Fibroblast of villous mesenchyme (primary cell): ENCODE data around the gene UGT1A8. TPM values are rescaled to one million over a fixed set of nuclear protein-coding genes. Genes with fewer than 3 reads are reported as not detected.

Experiments
- DNase-seq: peaks from one replicate; pipeline ENCODE4 v3.0.0-alpha.2; 2010; ENCODE audit warnings: low read depth
- H3K4me3 ChIP-seq: 2 replicates; pipeline ENCODE4 v1.5.1; 2011; ENCODE audit warnings: low read depth, mild to moderate bottlenecking, low read length
- total RNA-seq: library from RNA; depleted of rRNA; stranded (reverse); fragments of >200 nt; gene quantifications from 2 replicates; pipeline ENCODE4 v1.2.3, GENCODE V29; 2012
- TF ChIP-seq, protein P1 (sequence below): IDR thresholded peaks from 2 replicates; pipeline ENCODE4 v1.5.1; 2012; ENCODE audit warnings: low read depth, mild to moderate bottlenecking, low read length; ENCODE audit not compliant: insufficient read depth

The UGT1A8 gene
- total RNA-seq, 1 donor: under 0.01 TPM

DNA sequence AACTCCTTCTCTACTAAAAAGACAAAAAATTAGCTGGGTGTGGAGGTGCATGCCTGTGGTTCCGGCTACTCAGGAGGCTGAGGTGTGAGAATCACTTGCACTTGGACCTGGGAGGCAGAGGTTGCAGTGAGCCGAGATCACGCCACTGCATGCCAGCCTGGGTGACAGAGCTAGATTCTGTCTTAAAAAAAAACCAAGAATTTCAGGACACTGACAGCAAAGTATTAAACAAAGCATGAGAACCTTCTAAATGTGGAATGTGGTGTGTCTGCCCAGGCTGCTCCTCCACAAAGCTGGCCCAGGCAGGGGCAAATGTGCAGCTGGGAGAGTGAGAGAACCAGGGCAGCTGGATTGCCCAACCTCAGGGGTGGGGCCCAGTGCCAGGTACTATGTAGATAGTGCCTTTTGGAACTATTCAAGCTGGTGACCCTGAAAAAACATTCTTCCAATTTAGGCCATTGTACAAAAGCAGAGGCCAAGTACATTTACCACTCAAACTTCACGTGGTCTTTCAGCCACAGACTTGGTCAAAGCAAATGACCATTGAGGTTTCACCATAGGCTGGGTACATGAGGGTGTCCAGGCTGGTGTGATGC lies 88.6 kb downstream of the UGT1A8 start:
- DNase-seq: no peak
- TF ChIP-seq, protein P1, sequence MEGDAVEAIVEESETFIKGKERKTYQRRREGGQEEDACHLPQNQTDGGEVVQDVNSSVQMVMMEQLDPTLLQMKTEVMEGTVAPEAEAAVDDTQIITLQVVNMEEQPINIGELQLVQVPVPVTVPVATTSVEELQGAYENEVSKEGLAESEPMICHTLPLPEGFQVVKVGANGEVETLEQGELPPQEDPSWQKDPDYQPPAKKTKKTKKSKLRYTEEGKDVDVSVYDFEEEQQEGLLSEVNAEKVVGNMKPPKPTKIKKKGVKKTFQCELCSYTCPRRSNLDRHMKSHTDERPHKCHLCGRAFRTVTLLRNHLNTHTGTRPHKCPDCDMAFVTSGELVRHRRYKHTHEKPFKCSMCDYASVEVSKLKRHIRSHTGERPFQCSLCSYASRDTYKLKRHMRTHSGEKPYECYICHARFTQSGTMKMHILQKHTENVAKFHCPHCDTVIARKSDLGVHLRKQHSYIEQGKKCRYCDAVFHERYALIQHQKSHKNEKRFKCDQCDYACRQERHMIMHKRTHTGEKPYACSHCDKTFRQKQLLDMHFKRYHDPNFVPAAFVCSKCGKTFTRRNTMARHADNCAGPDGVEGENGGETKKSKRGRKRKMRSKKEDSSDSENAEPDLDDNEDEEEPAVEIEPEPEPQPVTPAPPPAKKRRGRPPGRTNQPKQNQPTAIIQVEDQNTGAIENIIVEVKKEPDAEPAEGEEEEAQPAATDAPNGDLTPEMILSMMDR: no peak
- no peak overlapping the region for H3K4me3 ChIP-seq

DNA sequence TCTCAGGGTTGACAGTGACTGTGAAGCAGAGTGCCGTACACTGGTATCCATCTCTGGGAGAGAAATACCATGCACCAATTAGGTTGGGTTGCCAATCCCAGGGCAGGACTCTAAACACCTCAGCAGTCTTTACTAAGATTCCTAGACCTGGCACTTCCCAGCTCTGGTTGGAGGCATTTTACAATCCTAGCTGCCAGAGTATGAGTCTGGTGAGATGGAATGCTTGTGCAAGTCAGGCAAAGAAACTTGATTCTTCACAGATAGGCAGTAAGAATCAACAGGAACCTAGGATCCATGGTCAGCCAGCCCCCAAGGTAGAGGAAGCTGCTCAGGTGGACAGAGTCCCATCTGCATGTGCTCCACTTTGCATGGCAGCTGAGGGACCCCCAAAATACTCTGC lies 89.3 kb downstream of the UGT1A8 start:
- DNase-seq: peak; percentile 34
- no peak overlapping the region for H3K4me3 ChIP-seq
- TF ChIP-seq, protein P1: no peak

DNA sequence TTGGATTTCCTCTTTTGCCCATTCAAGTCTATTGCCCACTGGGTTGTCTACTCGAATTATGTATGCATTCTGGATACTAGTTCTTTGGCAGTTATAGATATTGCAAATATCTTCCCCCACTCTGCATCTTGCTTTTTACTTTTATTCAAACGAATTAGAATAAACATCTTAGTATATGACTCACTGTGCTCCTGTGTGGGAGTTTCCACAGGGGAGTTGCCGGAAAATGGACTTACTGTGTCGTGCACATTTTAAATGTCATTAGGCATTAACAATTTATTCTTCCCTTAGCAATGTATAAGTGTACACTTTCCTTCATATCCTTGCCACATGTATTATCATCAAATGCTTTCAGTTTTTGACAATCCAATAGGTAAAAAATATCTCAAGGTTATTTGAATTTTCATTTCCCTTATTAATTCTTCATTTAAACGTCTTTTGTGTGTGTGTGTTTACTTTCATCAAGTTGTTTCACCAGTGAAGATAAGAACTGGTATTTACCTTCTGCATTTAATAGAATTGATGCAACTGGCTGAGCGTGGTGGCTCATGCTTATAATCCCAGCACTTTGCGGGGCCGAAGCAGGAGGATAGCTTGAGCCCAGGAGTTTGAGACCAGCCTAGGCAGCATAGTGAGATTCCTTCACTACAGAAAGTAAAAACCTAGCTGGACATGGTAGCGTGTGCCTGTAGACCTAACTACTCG lies 90.7 kb downstream of the UGT1A8 start:
- TF ChIP-seq, protein P1: no peak
- peak; percentile 48 for DNase-seq

DNA sequence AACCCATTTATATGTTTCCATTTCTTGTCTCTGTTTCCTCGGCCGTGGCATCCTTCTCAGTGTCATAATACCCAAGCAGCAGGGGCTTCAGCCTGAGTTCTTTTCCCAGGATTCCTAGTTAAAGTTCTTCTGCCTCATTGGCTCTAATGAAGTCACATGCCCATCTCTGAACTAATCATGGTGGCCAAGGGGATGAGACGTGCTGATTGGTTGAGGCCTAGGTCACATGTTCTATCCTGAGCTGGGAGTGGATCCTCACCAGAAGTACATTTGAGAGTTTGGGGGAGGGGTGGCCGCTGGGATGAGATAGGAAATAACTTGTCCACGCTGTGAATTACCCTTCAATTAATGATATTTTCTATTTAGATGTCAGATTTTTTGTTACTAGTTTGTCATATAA lies 91.5 kb downstream of the UGT1A8 start:
- H3K4me3 ChIP-seq: no peak overlapping the region
- TF ChIP-seq, protein P1: no peak
- DNase-seq: no peak

More for the DNA sequence above, 90.7 kb downstream of the UGT1A8 start:
- H3K4me3 ChIP-seq: no peak overlapping the region

DNA sequence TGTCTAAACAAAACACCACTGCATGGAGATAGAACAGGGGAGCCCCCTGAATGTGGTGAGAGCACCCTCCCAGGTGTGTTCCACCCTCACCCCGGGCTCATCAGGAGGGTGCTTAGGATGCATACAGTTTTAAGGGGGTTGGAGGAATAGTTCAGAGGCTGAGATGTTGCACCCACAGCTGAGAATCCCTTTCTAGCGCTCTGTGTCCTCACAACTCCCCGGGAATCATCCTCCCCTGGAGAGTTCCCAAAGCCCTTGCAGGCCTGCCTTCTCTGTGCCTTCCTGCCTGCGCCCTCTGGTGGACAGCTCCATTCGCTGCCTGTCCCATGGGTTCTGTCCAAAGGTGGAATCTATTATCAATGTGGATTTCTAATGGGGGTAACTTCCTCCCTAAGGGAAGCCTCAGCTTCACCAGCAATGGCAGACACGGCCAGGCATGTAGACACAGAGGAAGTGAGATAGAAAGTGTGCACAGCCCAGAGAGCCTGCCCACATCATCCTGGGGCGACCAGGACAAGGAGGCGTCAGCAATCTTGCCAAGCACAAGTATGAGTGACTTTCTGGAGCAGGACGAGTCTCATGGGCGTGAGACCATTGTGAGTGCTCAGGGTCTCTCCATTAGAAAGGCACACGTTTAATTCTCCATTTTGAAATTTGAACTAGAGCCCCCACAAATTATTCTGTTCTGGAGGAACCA lies 94.0 kb downstream of the UGT1A8 start:
- TF ChIP-seq, protein P1: peak; percentile 98
- DNase-seq: peak; percentile 81
- no peak overlapping the region for H3K4me3 ChIP-seq

DNA sequence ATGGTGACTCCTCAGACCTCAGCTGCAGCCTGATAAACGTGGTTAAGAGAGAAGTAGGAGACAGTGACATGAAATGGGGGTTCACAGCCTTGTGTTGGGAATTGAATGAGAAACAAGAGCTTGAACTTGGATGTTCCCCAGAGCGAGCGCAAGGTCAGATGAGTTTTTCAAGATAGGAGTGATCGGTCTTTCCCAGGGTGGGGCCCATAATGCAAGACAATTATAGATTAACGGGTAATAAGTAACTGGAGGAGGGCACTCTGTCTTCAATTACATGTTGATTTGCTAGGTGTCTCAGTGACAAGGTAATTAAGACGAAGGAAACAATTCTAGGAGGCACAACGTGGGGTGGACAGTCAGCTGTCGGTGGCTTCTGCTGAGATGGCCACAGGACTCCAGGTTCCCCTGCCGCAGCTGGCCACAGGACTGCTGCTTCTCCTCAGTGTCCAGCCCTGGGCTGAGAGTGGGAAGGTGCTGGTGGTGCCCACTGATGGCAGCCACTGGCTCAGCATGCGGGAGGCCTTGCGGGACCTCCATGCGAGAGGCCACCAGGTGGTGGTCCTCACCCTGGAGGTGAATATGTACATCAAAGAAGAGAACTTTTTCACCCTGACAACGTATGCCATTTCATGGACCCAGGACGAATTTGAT lies 95.3 kb downstream of the UGT1A8 start, which contains the start of gene UGT1A5:
Gene UGT1A5, plus strand, starts transcription at position 297 of the 651 bp plus-strand sequence. Its CDS starts 85 bp downstream, at position 382.
- TF ChIP-seq, protein P1: no peak
- no peak for DNase-seq
- H3K4me3 ChIP-seq: no peak within 1 kb of the TSS
